Suppressor macrophage (primary cell): ENCODE measurements around the gene PLAC8.
"Not testable (repeated sequence)": the region's sequence is repeated elsewhere in the genome, so short reads cannot be mapped to it uniquely, and the experiment has no call there.

Experiments used
- DNase-seq, 4 experiments: peaks; one replicate each; pipeline ENCODE4 v3.0.0-alpha.2; 2020 to 2022
- total RNA-seq, 17 experiments: gene quantifications; one replicate each; lab custom pipeline; 2026; ENCODE audit warnings: mixed read lengths in 6 of 17, inconsistent platforms in 3 of 17; lab: John Stamatoyannopoulos, UW

The PLAC8 gene
- 0.61 to 11.2 (median 1.3) reads per million in 17 experiments for total RNA-seq

GRCh38 chr4:83114576-83114975 lies at the start of gene PLAC8:
PLAC8 (minus strand) TSS chr4:83114729; CDS start chr4:83107921, 6,808 bp downstream.
- peak in 2 of 4 experiments; percentile 30 to 41 for DNase-seq

GRCh38 chr4:83153417-83153816 lies 38.9 kb upstream of the PLAC8 start:
- peak in 2 of 4 experiments; percentile 41 to 59 for DNase-seq

GRCh38 chr4:83152746-83153145 lies 38.2 kb upstream of the PLAC8 start:
- peak; percentile 16 to 45 (median 27) for DNase-seq

GRCh38 chr4:83151651-83152050 lies 37.1 kb upstream of the PLAC8 start:
- no peak for DNase-seq

- peak in 1 of 4 experiments; percentile 35 for DNase-seq
Measured at GRCh38 chr4:83150653-83151330, 36.3 kb upstream of the PLAC8 start.

- DNase-seq, result peak in 3 of 4 experiments; percentile 26 to 67 (median 66)
Measured at GRCh38 chr4:83149865-83150652, 35.5 kb upstream of the PLAC8 start.

- DNase-seq, result no peak
Measured at GRCh38 chr4:83146841-83147240, 32.3 kb upstream of the PLAC8 start.

- DNase-seq, result not testable (repeated sequence)
Measured at GRCh38 chr4:83145776-83146175, 31.2 kb upstream of the PLAC8 start.

- DNase-seq, result peak in 1 of 4 experiments; percentile 14
Measured at GRCh38 chr4:83139514-83140156, 25.1 kb upstream of the PLAC8 start.

- DNase-seq, result peak in 2 of 4 experiments; percentile 15
Measured at GRCh38 chr4:83138946-83139345, 24.4 kb upstream of the PLAC8 start.

GRCh38 chr4:83132065-83132464 lies 17.5 kb upstream of the PLAC8 start:
- no peak for DNase-seq

- no peak for DNase-seq
Measured at GRCh38 chr4:83129264-83129663, 14.7 kb upstream of the PLAC8 start.

- DNase-seq, result peak in 2 of 4 experiments; percentile 22 to 65
Measured at GRCh38 chr4:83128240-83128929, 13.9 kb upstream of the PLAC8 start.

GRCh38 chr4:83125738-83126141 lies 11.2 kb upstream of the PLAC8 start:
- peak; percentile 29 to 64 (median 61) for DNase-seq

GRCh38 chr4:83124111-83124780 lies 9.7 kb upstream of the PLAC8 start:
- peak; percentile 82 to 94 (median 90) for DNase-seq

GRCh38 chr4:83121246-83121645 lies 6.7 kb upstream of the PLAC8 start:
- DNase-seq, result no peak

GRCh38 chr4:83118869-83119268 lies 4.3 kb upstream of the PLAC8 start:
- DNase-seq, result no peak

GRCh38 chr4:83115656-83116285 lies 1.2 kb upstream of the PLAC8 start:
- peak in 2 of 4 experiments; percentile 25 to 31 for DNase-seq

GRCh38 chr4:83115000-83115399 lies 471 bp upstream of the PLAC8 start:
- DNase-seq, result no peak

- no peak for DNase-seq
Measured at GRCh38 chr4:83113429-83113786, 1.1 kb downstream of the PLAC8 start.

- peak in 2 of 4 experiments; percentile 6 to 27 for DNase-seq
Measured at GRCh38 chr4:83112678-83113428, 1.7 kb downstream of the PLAC8 start.
